Epithelial cell of proximal tubule (primary cell): Measurements from ENCODE around the gene GPS2. TPM values are rescaled to one million over a fixed set of nuclear protein-coding genes. Genes with fewer than 3 reads are reported as not detected.

Source experiments
- DNase-seq: peaks from one replicate; pipeline ENCODE4 v3.0.0-alpha.2; 2011; ENCODE audit warnings: low read depth
- H3K4me3 ChIP-seq: 2 replicates; pipeline ENCODE4 v1.5.1; 2011; ENCODE audit warnings: low read depth, mild to moderate bottlenecking, low read length
- CTCF ChIP-seq: conservative IDR thresholded peaks from 2 replicates; pipeline ENCODE4 v1.5.1; 2012; ENCODE audit warnings: low read depth, mild to moderate bottlenecking, low read length
- total RNA-seq: library from RNA; depleted of rRNA; stranded (reverse); fragments of >200 nt; gene quantifications from 2 replicates; pipeline ENCODE4 v1.2.3, GENCODE V29; 2015

GPS2 gene
- total RNA-seq, 1 donor from 2014 or later: 104 TPM

DNA sequence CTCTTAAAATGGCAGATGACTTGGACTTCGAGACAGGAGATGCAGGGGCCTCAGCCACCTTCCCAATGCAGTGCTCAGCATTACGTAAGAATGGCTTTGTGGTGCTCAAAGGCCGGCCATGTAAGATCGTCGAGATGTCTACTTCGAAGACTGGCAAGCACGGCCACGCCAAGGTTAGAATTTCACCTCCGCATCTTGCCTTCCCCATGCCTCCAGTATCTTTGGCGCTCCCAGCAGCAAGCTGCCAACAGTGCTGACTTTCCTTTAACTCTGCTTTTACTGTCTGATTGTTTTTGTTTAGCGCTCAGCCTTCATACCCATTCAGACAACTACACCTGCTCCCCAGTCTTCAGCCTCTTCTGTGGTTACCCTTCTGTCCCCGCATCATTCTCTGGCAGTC lies 5.5 kb downstream of the GPS2 start:
- TF ChIP-seq CTCF: no peak
- peak overlapping the region; percentile 95 for H3K4me3 ChIP-seq
- DNase-seq: no peak

DNA sequence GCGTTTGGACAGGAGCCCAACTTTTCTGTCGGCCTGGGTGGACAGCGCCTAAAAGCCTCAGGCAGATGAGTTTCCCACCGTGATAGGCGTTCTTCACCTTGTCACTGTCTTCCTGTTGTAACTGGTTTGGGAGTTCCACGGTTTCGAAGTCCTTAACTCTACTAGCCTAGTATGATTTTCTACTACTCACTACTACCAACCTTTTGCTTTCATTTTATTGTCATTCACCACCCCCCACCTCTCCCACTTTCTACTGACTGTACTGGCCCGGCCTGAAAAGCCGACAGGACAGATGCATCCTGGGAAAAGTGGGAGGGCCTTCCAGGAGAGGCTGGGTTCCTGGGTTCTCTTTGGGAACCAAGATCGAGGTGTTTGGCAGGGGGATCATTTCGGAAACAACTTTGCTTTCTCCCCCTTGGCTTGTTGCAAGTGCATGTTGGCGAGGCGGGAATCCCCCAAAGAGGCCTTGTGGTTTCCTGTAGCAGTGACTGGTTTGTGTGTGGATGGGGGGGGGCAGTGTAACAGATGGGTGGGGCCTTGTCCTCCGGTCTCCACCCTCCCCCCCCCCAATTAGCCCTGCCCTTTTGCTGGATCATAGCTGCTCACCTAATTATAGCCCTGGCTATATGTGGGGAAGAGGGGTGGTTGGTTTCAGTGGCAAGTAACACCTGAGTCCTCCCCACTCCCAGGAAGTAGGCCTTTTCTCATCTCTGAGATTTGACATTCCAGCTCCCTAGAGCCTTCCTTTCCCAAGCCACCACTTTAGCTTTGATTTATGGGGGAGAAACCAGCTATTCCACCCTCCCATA lies 6.3 kb downstream of the GPS2 start:
- H3K4me3 ChIP-seq: peak overlapping the region; percentile 95
- no peak for TF ChIP-seq CTCF
- DNase-seq: no peak

DNA sequence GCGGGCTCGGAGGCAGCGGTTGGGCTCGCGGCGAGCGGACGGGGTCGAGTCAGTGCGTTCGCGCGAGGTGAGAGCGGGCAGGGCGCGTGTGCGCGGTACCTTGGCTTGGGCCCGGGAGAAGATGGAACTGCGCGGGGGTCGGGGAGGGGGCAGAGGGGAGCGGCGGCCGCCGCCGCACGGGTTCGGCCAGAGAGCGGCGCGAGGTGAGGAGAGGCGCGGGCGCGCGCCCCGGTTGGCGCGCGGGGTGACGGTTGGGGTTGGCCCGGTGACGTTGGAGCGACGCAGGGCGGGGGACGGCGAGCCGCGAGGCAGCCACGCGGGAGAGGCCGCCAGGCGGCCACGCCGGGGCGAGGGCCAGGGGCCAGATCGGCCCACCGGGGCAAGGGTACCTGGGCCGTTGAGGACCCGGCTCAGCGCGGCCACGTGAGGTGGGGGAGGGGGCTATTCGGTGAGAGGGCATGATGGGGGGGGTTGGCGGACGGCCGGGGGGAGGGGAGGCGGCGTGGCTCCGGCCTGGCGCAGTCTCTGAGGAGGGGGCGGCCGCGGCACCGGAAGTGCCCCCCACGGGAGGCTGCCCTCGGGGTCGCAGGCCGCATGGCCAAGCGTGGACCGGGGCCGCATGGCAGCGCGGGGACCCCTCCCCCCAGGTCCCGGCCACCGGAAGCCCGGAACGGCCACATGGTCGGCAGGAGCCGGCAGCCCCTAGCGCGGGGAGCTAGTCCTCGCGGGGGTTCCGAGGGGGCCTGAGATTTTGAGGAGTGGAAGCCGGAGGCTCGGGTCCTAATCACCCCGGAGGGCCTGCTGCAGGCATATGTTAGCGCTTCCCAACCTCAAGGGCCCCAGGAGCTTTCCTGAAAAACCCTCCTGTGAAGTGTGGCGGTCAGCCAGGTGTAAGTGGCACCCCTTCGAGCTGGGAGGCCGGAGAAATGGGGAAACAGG lies 7.2 kb downstream of the GPS2 start:
- no peak for TF ChIP-seq CTCF
- DNase-seq: no peak
- peak overlapping the region; percentile 95 for H3K4me3 ChIP-seq

- peak within 1 kb of the TSS; percentile 95 for H3K4me3 ChIP-seq
- peak; percentile 99 for DNase-seq
- no peak for TF ChIP-seq CTCF
Observed at GRCh38 chr17:7306911-7307685, 8.1 kb downstream of the GPS2 start, which contains the start of gene EIF5A. EIF5A (plus strand) TSS chr17:7307628; CDS start chr17:7309636, 2,008 bp downstream.

GRCh38 chr17:7304179-7304578 lies 11.0 kb downstream of the GPS2 start:
- no peak overlapping the region for H3K4me3 ChIP-seq
- no peak for TF ChIP-seq CTCF
- no peak for DNase-seq

DNA sequence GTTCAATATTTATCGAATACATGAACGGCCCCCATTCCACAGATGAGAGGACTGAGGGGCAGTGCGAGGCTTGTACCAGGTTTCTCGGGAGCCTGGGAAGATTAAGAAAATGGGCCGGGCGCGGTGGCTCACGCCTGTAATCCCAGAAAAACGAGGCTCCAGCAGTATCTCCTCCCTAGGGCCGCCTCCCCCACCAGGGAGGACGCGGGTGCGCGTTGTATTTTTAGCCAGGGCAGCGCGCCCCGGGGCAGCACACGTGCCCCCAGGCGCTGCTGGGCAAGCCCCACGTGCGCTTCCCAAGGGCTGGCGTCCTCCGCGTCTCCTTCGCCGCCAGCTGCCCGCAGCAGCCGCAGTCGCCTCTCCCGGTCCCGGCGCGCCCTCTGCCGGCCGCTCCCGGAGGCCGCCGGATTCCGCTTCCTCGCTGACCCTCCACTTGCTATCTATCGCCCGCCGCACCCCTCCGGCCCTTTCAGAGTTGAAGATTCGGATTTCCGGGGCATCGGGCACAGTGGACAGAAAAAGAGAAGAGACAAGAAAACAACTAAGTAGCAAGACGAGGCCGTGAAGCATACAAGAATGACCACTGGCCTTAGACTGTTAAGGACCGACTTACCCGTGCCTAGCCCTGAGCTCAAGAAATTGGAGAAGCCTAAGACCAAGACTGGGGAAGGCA lies 18.8 kb downstream of the GPS2 start:
- no peak overlapping the region for H3K4me3 ChIP-seq
- peak; percentile 88 for TF ChIP-seq CTCF
- DNase-seq: no peak
